Lower leg skin (tissue), 3 donors: ENCODE data around the gene RNU11.

ENCODE experiments used
- POLR2A ChIP-seq, 2 donors: fragments of 450-650 bp; IDR thresholded peaks; one replicate each; pipeline ENCODE4 v1.6.1; 2016 to 2017; ENCODE audit warnings: antibody characterized with exemption in 2 of 2, mild to moderate bottlenecking in 1 of 2, moderate library complexity in 1 of 2
- TF ChIP-seq, protein P1 (sequence below), 3 donors: fragments of 450-650 bp; IDR thresholded peaks; one replicate each; pipeline ENCODE4 v1.5.1; 2016; ENCODE audit warnings: antibody characterized with exemption in 3 of 3, mild to moderate bottlenecking in 3 of 3, moderate library complexity in 2 of 3

DNA sequence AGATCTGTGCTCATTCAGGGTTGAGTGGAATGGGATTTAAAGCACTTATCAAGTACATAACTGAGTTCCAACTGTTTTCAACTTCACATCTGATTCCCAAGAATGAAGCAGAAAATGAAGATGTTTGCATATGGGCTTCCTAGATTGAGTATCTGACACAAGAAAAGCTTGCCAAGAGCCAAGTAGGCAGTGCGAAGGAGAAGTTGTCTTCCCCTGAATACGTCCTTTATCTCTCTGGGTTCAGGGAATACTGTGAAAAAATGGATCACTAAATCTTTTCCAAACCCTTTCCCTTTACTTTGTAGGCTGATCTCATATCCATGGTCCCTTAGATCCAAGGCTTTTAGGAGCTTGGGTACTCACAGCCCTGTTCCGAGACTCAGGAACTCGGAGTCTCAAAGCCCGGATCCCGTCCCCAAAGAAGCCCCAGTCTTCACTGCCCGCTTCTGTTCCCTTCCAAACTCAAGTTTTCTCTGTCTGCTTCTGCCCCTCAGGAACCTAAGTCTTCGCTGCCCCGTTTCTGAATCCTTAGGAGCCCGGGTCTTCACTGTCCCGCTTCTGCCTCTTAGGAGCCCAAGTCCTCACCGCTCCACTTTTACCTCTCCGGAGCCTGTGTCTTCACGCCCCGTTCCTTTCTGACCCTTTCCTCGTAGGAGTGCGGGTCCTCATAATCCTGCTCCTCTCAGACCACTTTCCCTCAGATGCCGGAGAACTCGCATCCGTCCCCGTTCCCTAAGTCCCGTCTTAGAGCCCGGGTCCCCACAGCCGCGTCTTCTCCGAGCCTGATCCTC lies 6.1 kb upstream of the RNU11 start:
- TF ChIP-seq, protein P1, sequence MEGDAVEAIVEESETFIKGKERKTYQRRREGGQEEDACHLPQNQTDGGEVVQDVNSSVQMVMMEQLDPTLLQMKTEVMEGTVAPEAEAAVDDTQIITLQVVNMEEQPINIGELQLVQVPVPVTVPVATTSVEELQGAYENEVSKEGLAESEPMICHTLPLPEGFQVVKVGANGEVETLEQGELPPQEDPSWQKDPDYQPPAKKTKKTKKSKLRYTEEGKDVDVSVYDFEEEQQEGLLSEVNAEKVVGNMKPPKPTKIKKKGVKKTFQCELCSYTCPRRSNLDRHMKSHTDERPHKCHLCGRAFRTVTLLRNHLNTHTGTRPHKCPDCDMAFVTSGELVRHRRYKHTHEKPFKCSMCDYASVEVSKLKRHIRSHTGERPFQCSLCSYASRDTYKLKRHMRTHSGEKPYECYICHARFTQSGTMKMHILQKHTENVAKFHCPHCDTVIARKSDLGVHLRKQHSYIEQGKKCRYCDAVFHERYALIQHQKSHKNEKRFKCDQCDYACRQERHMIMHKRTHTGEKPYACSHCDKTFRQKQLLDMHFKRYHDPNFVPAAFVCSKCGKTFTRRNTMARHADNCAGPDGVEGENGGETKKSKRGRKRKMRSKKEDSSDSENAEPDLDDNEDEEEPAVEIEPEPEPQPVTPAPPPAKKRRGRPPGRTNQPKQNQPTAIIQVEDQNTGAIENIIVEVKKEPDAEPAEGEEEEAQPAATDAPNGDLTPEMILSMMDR (IDR thresholded peaks at IDR 0.05) = no peak
- no peak for TF ChIP-seq POLR2A (IDR thresholded peaks at IDR 0.05)
